Suprapubic skin (tissue), 3 donors: ENCODE data around the gene C1S.

ENCODE experiments used
- POLR2A ChIP-seq, 2 donors: fragments of 450-650 bp; IDR thresholded peaks; one replicate each; pipeline ENCODE4 v1.6.1; 2017; ENCODE audit warnings: antibody characterized with exemption in 2 of 2, mild to moderate bottlenecking in 2 of 2, moderate library complexity in 2 of 2
- TF ChIP-seq, protein P1 (sequence below), 2 donors: fragments of 200-600 bp in 1 of 2; fragments of 450-650 bp in 1 of 2; sonication (generic) in 1 of 2; IDR thresholded peaks; one replicate each; pipeline ENCODE4 v1.5.1; 2016 to 2019; ENCODE audit warnings: antibody characterized with exemption in 2 of 2, mild to moderate bottlenecking in 1 of 2, moderate library complexity in 1 of 2

GRCh38 chr12:7015555-7016370 lies 44.8 kb upstream of the C1S start:
- TF ChIP-seq, protein P1, sequence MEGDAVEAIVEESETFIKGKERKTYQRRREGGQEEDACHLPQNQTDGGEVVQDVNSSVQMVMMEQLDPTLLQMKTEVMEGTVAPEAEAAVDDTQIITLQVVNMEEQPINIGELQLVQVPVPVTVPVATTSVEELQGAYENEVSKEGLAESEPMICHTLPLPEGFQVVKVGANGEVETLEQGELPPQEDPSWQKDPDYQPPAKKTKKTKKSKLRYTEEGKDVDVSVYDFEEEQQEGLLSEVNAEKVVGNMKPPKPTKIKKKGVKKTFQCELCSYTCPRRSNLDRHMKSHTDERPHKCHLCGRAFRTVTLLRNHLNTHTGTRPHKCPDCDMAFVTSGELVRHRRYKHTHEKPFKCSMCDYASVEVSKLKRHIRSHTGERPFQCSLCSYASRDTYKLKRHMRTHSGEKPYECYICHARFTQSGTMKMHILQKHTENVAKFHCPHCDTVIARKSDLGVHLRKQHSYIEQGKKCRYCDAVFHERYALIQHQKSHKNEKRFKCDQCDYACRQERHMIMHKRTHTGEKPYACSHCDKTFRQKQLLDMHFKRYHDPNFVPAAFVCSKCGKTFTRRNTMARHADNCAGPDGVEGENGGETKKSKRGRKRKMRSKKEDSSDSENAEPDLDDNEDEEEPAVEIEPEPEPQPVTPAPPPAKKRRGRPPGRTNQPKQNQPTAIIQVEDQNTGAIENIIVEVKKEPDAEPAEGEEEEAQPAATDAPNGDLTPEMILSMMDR (IDR thresholded peaks at IDR 0.05): no peak
- no peak for TF ChIP-seq POLR2A (IDR thresholded peaks at IDR 0.05)
